Measurements from ENCODE around the gene CETN2.

The CETN2 gene

GRCh38 chrX:152833378-152833777 is 2.8 kb upstream of the CETN2 start:
- DNase-seq: no peak
- Histone ChIP-seq H3K4me1 (ENCODE audit: insufficient read depth, low read length) (peaks cover 31% of the 10 kb centered on the region), H4K20me1 (ENCODE audit: insufficient read depth, low read length) (0 out of 2 replicates have a peak, but pooled peaks cover 3% of the 10 kb centered on the region), H3K27me3 (ENCODE audit: insufficient read depth, low read length, poor library complexity) (no peaks in the 10 kb centered on the region), H3K27ac (ENCODE audit: low read length) (no peak overlapping the region), H3K4me2 (ENCODE audit: insufficient read depth, low read length) (peak overlapping the region; percentile 36; the same call in 1 of the 2 replicates), H3K4me3 (ENCODE audit: low read depth in 1 of 2, low read length in 2 of 2) (no peak overlapping the region), H3K79me2 (ENCODE audit: insufficient read depth, low read length) (peaks cover 42% of the 10 kb centered on the region), H3K9me3 (ENCODE audit: insufficient read depth, low read length, severe bottlenecking) (no peaks in the 10 kb centered on the region), H3K9ac (ENCODE audit: low read depth, low read length) (no peak overlapping the region), H2AFZ (ENCODE audit: low read depth, low read length) (no peak overlapping the region), H3K36me3 (ENCODE audit: insufficient read depth, low read length) (peaks cover 25% of the 10 kb centered on the region)
- TF ChIP-seq CTCF (IDR thresholded peaks at IDR 0.05; ENCODE audit: borderline replicate concordance, extremely low read depth, low read length, poor library complexity, severe bottlenecking): no peak
- TF ChIP-seq EZH2 (IDR thresholded peaks at IDR 0.05; ENCODE audit: borderline replicate concordance, low read depth, low read length, severe bottlenecking): no peak
- ATAC-seq (ENCODE audit: insufficient read depth, low read depth): no peak

- Histone ChIP-seq H4K20me1 (ENCODE audit: insufficient read depth, low read length) (0 out of 2 replicates have a peak, but pooled peaks cover 3% of the 10 kb centered on the region), H3K4me1 (ENCODE audit: insufficient read depth, low read length) (peaks cover 31% of the 10 kb centered on the region), H2AFZ (ENCODE audit: low read depth, low read length) (no peak overlapping the region), H3K4me2 (ENCODE audit: insufficient read depth, low read length) (peak overlapping the region; percentile 85; the same call in 1 of the 2 replicates), H3K9me3 (ENCODE audit: insufficient read depth, low read length, severe bottlenecking) (no peaks in the 10 kb centered on the region), H3K79me2 (ENCODE audit: insufficient read depth, low read length) (peaks cover 42% of the 10 kb centered on the region), H3K4me3 (ENCODE audit: low read depth in 1 of 2, low read length in 2 of 2) (peak overlapping the region in 1 of 2 experiments; percentile 89; a peak in 2 of 4 replicates), H3K9ac (ENCODE audit: low read depth, low read length) (peak overlapping the region; percentile 79; the same call in 1 of the 2 replicates), H3K36me3 (ENCODE audit: insufficient read depth, low read length) (peaks cover 25% of the 10 kb centered on the region), H3K27ac (ENCODE audit: low read length) (no peak overlapping the region), H3K27me3 (ENCODE audit: insufficient read depth, low read length, poor library complexity) (no peaks in the 10 kb centered on the region)
- TF ChIP-seq EZH2 (IDR thresholded peaks at IDR 0.05; ENCODE audit: borderline replicate concordance, low read depth, low read length, severe bottlenecking) (no peak), CTCF (IDR thresholded peaks at IDR 0.05; ENCODE audit: borderline replicate concordance, extremely low read depth, low read length, poor library complexity, severe bottlenecking) (no peak)
- DNase-seq (no peak), ATAC-seq (ENCODE audit: insufficient read depth, low read depth) (no peak)
Measured at GRCh38 chrX:152832520-152832919, 2.0 kb upstream of the CETN2 start.

GRCh38 chrX:152831391-152831790 is 834 bp upstream of the CETN2 start:
- Histone ChIP-seq H3K4me2 (ENCODE audit: insufficient read depth, low read length) (peak overlapping the region; percentile 85), H3K4me3 (ENCODE audit: low read depth in 1 of 2, low read length in 2 of 2) (peak overlapping the region; percentile 76 to 89), H2AFZ (ENCODE audit: low read depth, low read length) (peak overlapping the region; percentile 83), H3K36me3 (ENCODE audit: insufficient read depth, low read length) (peaks cover 25% of the 10 kb centered on the region), H3K27ac (ENCODE audit: low read length) (peak overlapping the region; percentile 74), H3K9me3 (ENCODE audit: insufficient read depth, low read length, severe bottlenecking) (no peaks in the 10 kb centered on the region), H3K9ac (ENCODE audit: low read depth, low read length) (peak overlapping the region; percentile 79), H3K79me2 (ENCODE audit: insufficient read depth, low read length) (peaks cover 42% of the 10 kb centered on the region), H3K27me3 (ENCODE audit: insufficient read depth, low read length, poor library complexity) (no peaks in the 10 kb centered on the region), H4K20me1 (ENCODE audit: insufficient read depth, low read length) (0 out of 2 replicates have a peak, but pooled peaks cover 3% of the 10 kb centered on the region), H3K4me1 (ENCODE audit: insufficient read depth, low read length) (peaks cover 31% of the 10 kb centered on the region)
- no peak for DNase-seq
- ATAC-seq (ENCODE audit: insufficient read depth, low read depth): no peak
- TF ChIP-seq CTCF (IDR thresholded peaks at IDR 0.05; ENCODE audit: borderline replicate concordance, extremely low read depth, low read length, poor library complexity, severe bottlenecking): no peak
- TF ChIP-seq EZH2 (IDR thresholded peaks at IDR 0.05; ENCODE audit: borderline replicate concordance, low read depth, low read length, severe bottlenecking): no peak
